ENCODE results near the gene PPCDC.
"Not testable (repeated sequence)": the region's sequence is repeated elsewhere in the genome, so short reads cannot be mapped to it uniquely, and the experiment has no call there.

The PPCDC gene

GRCh38 chr15:75070674-75071073 is 47.3 kb downstream of the PPCDC start:
- peaks cover 6% of the 10 kb centered on the region for H3K9me3 ChIP-seq

GRCh38 chr15:75073197-75073596 is 49.8 kb downstream of the PPCDC start:
- in situ Hi-C loops (cut with MboI; ENCODE audit: low sequenced_read_pairs) = no loop called here
- H3K4me1 ChIP-seq = no peaks in the 10 kb centered on the region
- peaks cover 14% of the 10 kb centered on the region for H3K9me3 ChIP-seq
- no peaks in the 10 kb centered on the region for H3K36me3 ChIP-seq (replicated peaks)
- H3K27me3 ChIP-seq (ENCODE audit: low read depth) = no peaks in the 10 kb centered on the region
- DNase-seq (ENCODE audit: low spot score in 2 of 2) = no peak
- H3K4me3 ChIP-seq = no peak overlapping the region

More at GRCh38 chr15:75070674-75071073, 47.3 kb downstream of the PPCDC start:
- no peaks in the 10 kb centered on the region for H3K27me3 ChIP-seq (ENCODE audit: low read depth)
- H3K4me3 ChIP-seq = no peak overlapping the region
- DNase-seq (ENCODE audit: low spot score in 2 of 2) = no peak
- H3K36me3 ChIP-seq (replicated peaks) = no peaks in the 10 kb centered on the region
- in situ Hi-C loops (cut with MboI; ENCODE audit: low sequenced_read_pairs) = no loop called here
- H3K4me1 ChIP-seq = peaks cover 7% of the 10 kb centered on the region; the same call in 1 of the 2 replicates

- in situ Hi-C loops (cut with MboI; ENCODE audit: low sequenced_read_pairs) = no loop called here
- Histone ChIP-seq H3K4me3 (no peak overlapping the region), H3K27me3 (ENCODE audit: low read depth) (peaks cover 9% of the 10 kb centered on the region; the same call in 1 of the 2 replicates), H3K36me3 (replicated peaks) (no peaks in the 10 kb centered on the region), H3K9me3 (peaks cover 14% of the 10 kb centered on the region), H3K4me1 (no peaks in the 10 kb centered on the region)
- no peak for DNase-seq (ENCODE audit: low spot score in 2 of 2)
Observed at GRCh38 chr15:75076277-75076676, 52.9 kb downstream of the PPCDC start.

- H3K4me1 ChIP-seq; H3K36me3 ChIP-seq (replicated peaks); H3K4me3 ChIP-seq; DNase-seq (ENCODE audit: low spot score in 2 of 2); in situ Hi-C loops (cut with MboI; ENCODE audit: low sequenced_read_pairs): not testable (repeated sequence)
- Histone ChIP-seq H3K27me3 (ENCODE audit: low read depth) (peaks cover 14% of the 10 kb centered on the region), H3K9me3 (peaks cover 14% of the 10 kb centered on the region)
Observed at GRCh38 chr15:75077551-75077961, 54.2 kb downstream of the PPCDC start.

- H3K27me3 ChIP-seq (ENCODE audit: low read depth) = peaks cover 19% of the 10 kb centered on the region
- H3K4me1 ChIP-seq = no peaks in the 10 kb centered on the region
- in situ Hi-C loops (cut with MboI; ENCODE audit: low sequenced_read_pairs) = no loop called here
- H3K36me3 ChIP-seq (replicated peaks) = no peaks in the 10 kb centered on the region
- DNase-seq (ENCODE audit: low spot score in 2 of 2) = no peak
- peaks cover 5% of the 10 kb centered on the region; the same call in 1 of the 2 replicates for H3K9me3 ChIP-seq
- H3K4me3 ChIP-seq = no peak overlapping the region
Observed at GRCh38 chr15:75081150-75081549, 57.8 kb downstream of the PPCDC start.

GRCh38 chr15:75082689-75083088 is 59.3 kb downstream of the PPCDC start:
- in situ Hi-C loops (cut with MboI; ENCODE audit: low sequenced_read_pairs) = no loop called here
- no peak for DNase-seq (ENCODE audit: low spot score in 2 of 2)

GRCh38 chr15:75085708-75086107 is 62.3 kb downstream of the PPCDC start:
- H3K27me3 ChIP-seq (ENCODE audit: low read depth) = peaks cover 18% of the 10 kb centered on the region
- in situ Hi-C loops (cut with MboI; ENCODE audit: low sequenced_read_pairs); H3K4me3 ChIP-seq; H3K36me3 ChIP-seq (replicated peaks); H3K9me3 ChIP-seq; DNase-seq (ENCODE audit: low spot score in 2 of 2); H3K4me1 ChIP-seq: not testable (repeated sequence)

More at GRCh38 chr15:75082689-75083088, 59.3 kb downstream of the PPCDC start:
- no peaks in the 10 kb centered on the region for H3K4me1 ChIP-seq
- no peaks in the 10 kb centered on the region for H3K36me3 ChIP-seq (replicated peaks)
- no peak overlapping the region for H3K4me3 ChIP-seq
- H3K9me3 ChIP-seq = peaks cover 4% of the 10 kb centered on the region
- H3K27me3 ChIP-seq (ENCODE audit: low read depth) = peaks cover 19% of the 10 kb centered on the region

- no peak for DNase-seq (ENCODE audit: low spot score in 2 of 2)
- Histone ChIP-seq H3K27me3 (ENCODE audit: low read depth) (peaks cover 7% of the 10 kb centered on the region; the same call in 1 of the 2 replicates), H3K36me3 (replicated peaks) (no peaks in the 10 kb centered on the region), H3K9me3 (peaks cover 9% of the 10 kb centered on the region), H3K4me1 (no peaks in the 10 kb centered on the region), H3K4me3 (no peak overlapping the region)
- in situ Hi-C loops (cut with MboI; ENCODE audit: low sequenced_read_pairs) = no loop called here
Observed at GRCh38 chr15:75089456-75090387, 66.3 kb downstream of the PPCDC start.

GRCh38 chr15:75090388-75090734 is 67.0 kb downstream of the PPCDC start:
- Histone ChIP-seq H3K27me3 (ENCODE audit: low read depth) (peaks cover 3% of the 10 kb centered on the region; the same call in 1 of the 2 replicates), H3K4me3 (no peak overlapping the region), H3K4me1 (no peaks in the 10 kb centered on the region), H3K9me3 (peaks cover 9% of the 10 kb centered on the region), H3K36me3 (replicated peaks) (no peaks in the 10 kb centered on the region)
- DNase-seq (ENCODE audit: low spot score in 2 of 2) = no peak
- in situ Hi-C loops (cut with MboI; ENCODE audit: low sequenced_read_pairs) = no loop called here

GRCh38 chr15:75091814-75092213 is 68.4 kb downstream of the PPCDC start:
- Histone ChIP-seq H3K4me1 (no peaks in the 10 kb centered on the region), H3K36me3 (replicated peaks) (no peaks in the 10 kb centered on the region), H3K4me3 (no peak overlapping the region), H3K27me3 (ENCODE audit: low read depth) (peaks cover 3% of the 10 kb centered on the region; the same call in 1 of the 2 replicates), H3K9me3 (peaks cover 7% of the 10 kb centered on the region)
- no peak for DNase-seq (ENCODE audit: low spot score in 2 of 2)
- in situ Hi-C loops (cut with MboI; ENCODE audit: low sequenced_read_pairs) = no loop called here

- H3K4me1 ChIP-seq; H3K27me3 ChIP-seq (ENCODE audit: low read depth); H3K4me3 ChIP-seq; H3K9me3 ChIP-seq; H3K36me3 ChIP-seq (replicated peaks); in situ Hi-C loops (cut with MboI; ENCODE audit: low sequenced_read_pairs); DNase-seq (ENCODE audit: low spot score in 2 of 2): not testable (repeated sequence)
Observed at GRCh38 chr15:75094961-75095478, 71.6 kb downstream of the PPCDC start.

- H3K4me3 ChIP-seq = no peak overlapping the region
- 0 out of 2 replicates have a peak, but pooled peaks cover 2% of the 10 kb centered on the region for H3K27me3 ChIP-seq (ENCODE audit: low read depth)
- no peaks in the 10 kb centered on the region for H3K36me3 ChIP-seq (replicated peaks)
- no peaks in the 10 kb centered on the region; the same call in 1 of the 2 replicates for H3K9me3 ChIP-seq
- in situ Hi-C loops (cut with MboI; ENCODE audit: low sequenced_read_pairs) = no loop called here
- H3K4me1 ChIP-seq = no peaks in the 10 kb centered on the region
- DNase-seq (ENCODE audit: low spot score in 2 of 2) = no peak
Observed at GRCh38 chr15:75095594-75095993, 72.2 kb downstream of the PPCDC start.

- no peak overlapping the region for H3K4me3 ChIP-seq
- H3K4me1 ChIP-seq = no peaks in the 10 kb centered on the region
- H3K9me3 ChIP-seq = no peaks in the 10 kb centered on the region
- in situ Hi-C loops (cut with MboI; ENCODE audit: low sequenced_read_pairs) = no loop called here
- no peaks in the 10 kb centered on the region for H3K36me3 ChIP-seq (replicated peaks)
- 0 out of 2 replicates have a peak, but pooled peaks cover 2% of the 10 kb centered on the region for H3K27me3 ChIP-seq (ENCODE audit: low read depth)
- no peak for DNase-seq (ENCODE audit: low spot score in 2 of 2)
Observed at GRCh38 chr15:75097939-75098338, 74.5 kb downstream of the PPCDC start.

GRCh38 chr15:75098404-75098803 is 75.0 kb downstream of the PPCDC start:
- in situ Hi-C loops (cut with MboI; ENCODE audit: low sequenced_read_pairs) = no loop called here
- Histone ChIP-seq H3K27me3 (ENCODE audit: low read depth) (0 out of 2 replicates have a peak, but pooled peaks cover 2% of the 10 kb centered on the region), H3K4me1 (no peaks in the 10 kb centered on the region), H3K9me3 (no peaks in the 10 kb centered on the region), H3K36me3 (replicated peaks) (no peaks in the 10 kb centered on the region), H3K4me3 (no peak overlapping the region)
- DNase-seq (ENCODE audit: low spot score in 2 of 2) = no peak
